GM12878 (cell line): ENCODE results near the gene SMARCA4. TPM values are rescaled to one million over a fixed set of nuclear protein-coding genes. Genes with fewer than 3 reads are reported as not detected.

Source experiments
- ATAC-seq: fragments of 200-7000 bp; cut with Tn5 transposase; 3 replicates; pipeline ENCODE4 v1.9.1; 2020; ENCODE audit warnings: mild to moderate bottlenecking, moderate library complexity
- BruUV-seq: library from RNA; stranded (reverse); fragments of 400-500 nt; replicated peaks from 2 replicates; lab custom pipeline; 2021; lab: Mats Ljungman, UMichigan
- CTCF ChIA-PET: fragments of 300-600 bp; sonication (Branson Sonifier 250); formaldehyde crosslinking; extraction: SDS; loops from one replicate; lab custom pipeline; 2021; ENCODE audit warnings: inconsistent platforms; lab: Yijun Ruan, JAX
- POLR2A ChIA-PET: fragments of 350-600 bp; formaldehyde crosslinking; extraction: SDS; loops from one replicate; lab custom pipeline; 2021; ENCODE audit warnings: inconsistent platforms; lab: Charles Lee
- RAD21 ChIA-PET: fragments of 300-600 bp; sonication (Branson Sonifier 250); formaldehyde crosslinking; loops from one replicate; lab custom pipeline; 2023; ENCODE audit warnings: antibody characterized with exemption; ENCODE audit not compliant: unreplicated experiment; lab: Charles Lee
- SMC1A ChIA-PET: fragments of 300-600 bp; sonication (Branson Sonifier 250); formaldehyde crosslinking; loops from one replicate; lab custom pipeline; 2023; ENCODE audit not compliant: unreplicated experiment, uncharacterized antibody; lab: Charles Lee
- DNase-seq: peaks from one replicate; pipeline ENCODE4 v3.0.0-alpha.2; 2011; ENCODE audit warnings: low read depth, low spot score
- FAIRE-seq: peaks from 3 replicates; lab custom pipeline; 2011; peaks lifted over from hg19 to GRCh38; lab: Jason Lieb, UNC
- H2AFZ ChIP-seq: 2 replicates; pipeline ENCODE4 v1.6.0; 2011; ENCODE audit warnings: low read depth, low read length, control low read depth; ENCODE audit not compliant: control insufficient read depth
- H3K27ac ChIP-seq: 2 replicates; pipeline ENCODE4 v1.5.1; 2011; ENCODE audit warnings: control low read depth; ENCODE audit not compliant: control insufficient read depth, insufficient read depth
- H3K27me3 ChIP-seq, 2 experiments: replicated peaks in 1 of 2; 2 replicates each; pipeline versions ENCODE4 v1.6.0 to v1.6.1; 2011; ENCODE audit warnings: low read length in 1 of 2; ENCODE audit not compliant: control insufficient read depth in 2 of 2, insufficient read depth in 2 of 2
- H3K36me3 ChIP-seq, 2 experiments: 2 replicates each; pipeline ENCODE4 v1.5.1; 2011; ENCODE audit warnings: low read length in 1 of 2; ENCODE audit not compliant: control insufficient read depth in 2 of 2, insufficient read depth in 2 of 2
- H3K4me1 ChIP-seq: 2 replicates; pipeline ENCODE4 v1.6.1; 2011; ENCODE audit warnings: mild to moderate bottlenecking, low read length, moderate library complexity, mixed read lengths; ENCODE audit not compliant: control insufficient read depth, insufficient read depth
- H3K4me2 ChIP-seq: 2 replicates; pipeline ENCODE4 v1.6.0; 2011; ENCODE audit warnings: control low read depth; ENCODE audit not compliant: control insufficient read depth, insufficient read depth
- H3K4me3 ChIP-seq: fragments of 200-600 bp; sonication (generic); 2 replicates; pipeline ENCODE4 v1.5.1; 2016
- H3K79me2 ChIP-seq: 2 replicates; pipeline ENCODE4 v1.6.0; 2011; ENCODE audit warnings: low read length; ENCODE audit not compliant: control insufficient read depth, insufficient read depth
- H3K9ac ChIP-seq: 2 replicates; pipeline ENCODE4 v1.8.0; 2011; ENCODE audit warnings: low read length, control low read depth, mixed read lengths; ENCODE audit not compliant: control insufficient read depth, insufficient read depth
- H3K9me3 ChIP-seq: replicated peaks from 3 replicates; pipeline ENCODE4 v1.5.1; 2011; ENCODE audit warnings: mild to moderate bottlenecking, low read length; ENCODE audit not compliant: control insufficient read depth, insufficient read depth
- H4K20me1 ChIP-seq: 2 replicates; pipeline ENCODE4 v1.6.0; 2011; ENCODE audit not compliant: control insufficient read depth, insufficient read depth
- HDAC2 ChIP-seq: fragments of 200-600 bp; sonication (generic); IDR thresholded peaks from 2 replicates; pipeline ENCODE4 v1.6.1; 2017
- LARP7 ChIP-seq: fragments of 450-650 bp; IDR thresholded peaks from 2 replicates; pipeline ENCODE4 v1.6.1; 2017; ENCODE audit warnings: mild to moderate bottlenecking
- POLR2AphosphoS2 ChIP-seq: IDR thresholded peaks from 2 replicates; pipeline ENCODE4 v1.6.1; 2011; ENCODE audit warnings: low read depth, mild to moderate bottlenecking, low read length, improper control_type of control experiment, moderate library complexity
- WRNIP1 ChIP-seq: IDR thresholded peaks from 2 replicates; pipeline ENCODE4 v1.6.1; 2011; ENCODE audit warnings: low read depth, low read length, improper control_type of control experiment, borderline replicate concordance
- ZBTB4 ChIP-seq: fragments of 450-650 bp; formaldehyde crosslinking; IDR thresholded peaks from 2 replicates; pipeline ENCODE4 v1.4.0; 2022; ENCODE audit warnings: mild to moderate bottlenecking, moderate library complexity
- WGBS: methylation state at CpG from one replicate; pipeline ENCODE4 v1.1.6; 2016; ENCODE audit warnings: low lambda C conversion rate; ENCODE audit not compliant: insufficient replicate concordance, insufficient coverage; ENCODE audit errors: missing lambda C conversion rate; 5-methylcytosine and 5-hydroxymethylcytosine counted together
- in situ Hi-C: fragments of 300-500 bp; cut with MboI; formaldehyde crosslinking; loops from 9 replicates; pipeline ENCODE4 v1.14.3; 2018; ENCODE audit warnings: mixed read lengths
- intact Hi-C: fragments of 100-400 bp; cut with micrococcal nuclease; formaldehyde crosslinking; loops from one replicate; pipeline ENCODE4 v1.14.2; 2022; ENCODE audit not compliant: unreplicated experiment
- polyA plus RNA-seq, 11 experiments: library from polyadenylated mRNA; depleted of rRNA in 4 of 11; unstranded in 6 of 11; stranded (reverse) in 5 of 11; fragments of >200 nt; fragmentation: Nextera tagmentation in 4 of 11; fragmentation: Illumina TruSeq in 1 of 11; extraction: Ambion mirVana in 4 of 11; extraction: Trizol in 1 of 11; gene quantifications; 1 replicate in 1 of 11; 2 replicates in 10 of 11; pipeline versions ENCODE4 v1.2.1 to v1.2.3, GENCODE V29; 2011 to 2016; ENCODE audit warnings: inconsistent platforms in 2 of 11, missing spikeins in 2 of 11, low read depth in 1 of 11
- total RNA-seq, 4 experiments: library from RNA; depleted of rRNA in 3 of 4; stranded (reverse); fragments of >200 nt in 3 of 4; fragmentation: Illumina TruSeq in 1 of 4; extraction: Trizol in 1 of 4; gene quantifications; 2 replicates each; pipeline versions ENCODE4 v1.2.1 to v1.2.3, GENCODE V29; 2013 to 2021

The SMARCA4 gene
- total and polyA plus RNA-seq, 10 of the 15 experiments (the other 5 are each of a cell fraction or from before 2014, with no cell fraction given): 22.4 to 175 (median 57.4) TPM

GRCh38 chr19:11090997-11091702 is 130.3 kb downstream of the SMARCA4 start:
- H3K4me2 ChIP-seq: peak overlapping the region; percentile 100
- ATAC-seq: no peak
- 52% methylated on average over 11 of the region's 11 CpGs for WGBS
- ChIA-PET RAD21 (interaction anchor here (0.6 to 2.9 kb wide), 4 partner anchors 55 to 218 kb away, joined by 3 to 15 read pairs (median 6); no protein-coding TSS in a partner anchor), SMC1A (interaction anchor here (3.3 kb wide), 1 partner anchor 55 kb away, joined by 13 read pairs; no protein-coding TSS in a partner anchor), POLR2A (interaction anchor here (1.0 to 1.9 kb wide), 3 partner anchors 49 to 125 kb away, joined by 3 to 7 read pairs (median 3); no protein-coding TSS in a partner anchor), CTCF (interaction anchor here (1.2 to 2.4 kb wide), 2 partner anchors 56 to 149 kb away, joined by 4 to 10 read pairs; no protein-coding TSS in a partner anchor)
- H3K9me3 ChIP-seq: no peaks in the 10 kb centered on the region
- peaks cover 40% of the 10 kb centered on the region for H3K4me1 ChIP-seq
- no peak for FAIRE-seq
- DNase-seq: no peak
- peaks cover 61% of the 10 kb centered on the region for H3K79me2 ChIP-seq
- peak overlapping the region; percentile 91 for H3K27ac ChIP-seq
- TF ChIP-seq HDAC2 (no peak), POLR2AphosphoS2 (no peak), ZBTB4 (no peak), LARP7 (no peak), WRNIP1 (0 out of 2 replicates have a peak, but pooled peaks have one; percentile 16)
- intact Hi-C loops: loop anchor here (5.0 to 10.0 kb wide), 3 partner anchors 214 to 1694 kb away; partner anchors contain the start of gene DNM2
- H4K20me1 ChIP-seq: no peaks in the 10 kb centered on the region; the same call in 1 of the 2 replicates
- H3K4me3 ChIP-seq: peak overlapping the region; percentile 97
- TSS peak; percentile 64 for BruUV-seq
- in situ Hi-C loops: no loop called here
- H3K9ac ChIP-seq: peak overlapping the region; percentile 91
- H2AFZ ChIP-seq: no peak overlapping the region
- no peaks in the 10 kb centered on the region for H3K27me3 ChIP-seq
- peaks cover 0 to 9% of the 10 kb centered on the region in 2 experiments; a peak in 1 of 4 replicates for H3K36me3 ChIP-seq
